C1 segment of cervical spinal cord (tissue), 14 donors: Measurements from ENCODE around the gene ZBTB11.
"Not testable (repeated sequence)": the region's sequence is repeated elsewhere in the genome, so short reads cannot be mapped to it uniquely, and the experiment has no call there.

Source experiments
- DNase-seq, 14 donors: peaks; one replicate each; lab custom pipeline; 2025; lab: John Stamatoyannopoulos, UW

The ZBTB11 gene

GRCh38 chr3:101618726-101619125 is 58.2 kb downstream of the ZBTB11 start:
- DNase-seq, result no peak

GRCh38 chr3:101617478-101617877 is 59.5 kb downstream of the ZBTB11 start:
- DNase-seq, result no peak

- no peak for DNase-seq
These were observed 61.4 kb downstream of the ZBTB11 start for GRCh38 chr3:101615525-101615924.

- DNase-seq, result not testable (repeated sequence)
These were observed 63.9 kb downstream of the ZBTB11 start for GRCh38 chr3:101613014-101613413.

GRCh38 chr3:101611023-101611422 is 65.9 kb downstream of the ZBTB11 start:
- no peak for DNase-seq

- not testable (repeated sequence) for DNase-seq
These were observed 71.5 kb downstream of the ZBTB11 start for GRCh38 chr3:101605398-101605797.

- DNase-seq, result no peak
These were observed 73.7 kb downstream of the ZBTB11 start for GRCh38 chr3:101603184-101603583.

GRCh38 chr3:101602731-101603130 is 74.2 kb downstream of the ZBTB11 start:
- DNase-seq, result no peak
